ENCODE results near the gene GASK1A. TPM values are rescaled to one million over a fixed set of nuclear protein-coding genes. Genes with fewer than 3 reads are reported as not detected.
"Not testable (repeated sequence)": the region's sequence is repeated elsewhere in the genome, so short reads cannot be mapped to it uniquely, and the experiment has no call there.

GASK1A gene
- polyA plus RNA-seq, 2 of the 4 experiments (the other 2 are of a cell fraction): not detected

DNA sequence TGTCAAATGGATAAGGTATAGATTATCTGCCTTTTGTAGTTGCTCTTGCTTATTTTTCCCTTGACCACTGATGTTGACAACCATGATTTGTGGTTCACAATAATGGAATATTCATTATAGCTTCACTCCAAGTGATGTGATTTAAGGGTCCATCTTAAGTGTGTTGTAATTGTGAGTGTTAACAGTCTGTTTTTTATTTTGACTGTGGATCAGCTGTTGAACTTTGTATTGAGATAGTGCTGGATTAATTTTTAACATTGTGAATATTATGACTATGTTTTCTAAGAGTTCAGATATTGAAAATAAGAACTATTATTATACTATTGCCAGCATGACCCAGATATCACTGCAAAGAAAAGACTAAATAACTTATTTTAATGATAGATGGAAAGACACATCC lies 8.6 kb upstream of the GASK1A start (continued):
- TF ChIP-seq E2F6 (IDR thresholded peaks at IDR 0.05; ENCODE audit: borderline replicate concordance, low read depth) (no peak), RCOR1 (IDR thresholded peaks at IDR 0.05; ENCODE audit: low read depth, low read length) (no peak), RFX5 (IDR thresholded peaks at IDR 0.05) (no peak), TFCP2L1 (CRISPR knock-in tag; IDR thresholded peaks at IDR 0.05) (no peak)
- TF ChIP-seq, protein P1, sequence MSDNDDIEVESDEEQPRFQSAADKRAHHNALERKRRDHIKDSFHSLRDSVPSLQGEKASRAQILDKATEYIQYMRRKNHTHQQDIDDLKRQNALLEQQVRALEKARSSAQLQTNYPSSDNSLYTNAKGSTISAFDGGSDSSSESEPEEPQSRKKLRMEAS (IDR thresholded peaks at IDR 0.05): no peak

GRCh38 chr3:42970976-42971772 lies 7.9 kb upstream of the GASK1A start:
- Histone ChIP-seq H3K9me3 (peaks cover 3% of the 10 kb centered on the region; the same call in 1 of the 3 replicates), H3K4me3 (no peak overlapping the region), H3K4me2 (no peak overlapping the region), H3K27ac (no peak overlapping the region), H3K4me1 (no peaks in the 10 kb centered on the region)
- no peak for ATAC-seq
- no peak for FAIRE-seq
- ChIA-PET CTCF (interaction anchor here (1.6 kb wide), 1 partner anchor 9 kb away, joined by 7 read pairs; no protein-coding TSS in a partner anchor), POLR2A (no interaction called here)
- DNase-seq (ENCODE audit: low read depth in 1 of 2, low spot score in 1 of 2): no peak
- TF ChIP-seq EHF (CRISPR knock-in tag; IDR thresholded peaks at IDR 0.05) (no peak), FOSB (CRISPR knock-in tag; IDR thresholded peaks at IDR 0.05) (no peak), CHD4 (IDR thresholded peaks at IDR 0.05; ENCODE audit: borderline replicate concordance) (no peak), USF2 (IDR thresholded peaks at IDR 0.05) (no peak), ZFP36 (IDR thresholded peaks at IDR 0.05; ENCODE audit: borderline replicate concordance, partially characterized antibody) (no peak), NPAS2 (CRISPR knock-in tag; IDR thresholded peaks at IDR 0.05; ENCODE audit: borderline replicate concordance) (no peak), MYC (IDR thresholded peaks at IDR 0.05; ENCODE audit: borderline replicate concordance, low read length) (no peak), FOXS1 (CRISPR knock-in tag; IDR thresholded peaks at IDR 0.05) (no peak)
- WGBS (ENCODE audit: missing lambda C conversion rate): 15% methylated on average over 3 of the region's 3 CpGs

DNA sequence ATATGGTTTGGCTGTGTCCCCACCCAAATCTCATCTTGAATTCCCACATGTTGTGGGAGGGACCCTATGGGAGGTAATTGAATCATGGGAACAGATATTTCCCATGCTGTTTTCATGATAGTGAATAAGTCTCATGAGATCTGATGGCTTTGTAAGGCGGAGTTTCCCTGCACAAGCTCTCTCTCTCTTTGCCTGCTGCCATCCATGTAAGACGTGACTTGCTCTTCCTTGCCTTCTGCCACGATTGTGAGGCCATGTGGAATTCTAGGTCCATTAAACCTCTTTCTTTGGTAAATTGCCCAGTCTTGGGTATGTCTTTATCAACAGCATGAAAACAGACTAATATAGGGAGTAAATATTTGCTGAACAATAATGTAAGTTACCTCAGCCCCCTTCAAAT lies 4.2 kb upstream of the GASK1A start:
- FAIRE-seq; DNase-seq (ENCODE audit: low read depth in 1 of 2, low spot score in 1 of 2); CTCF ChIA-PET; H3K9me3 ChIP-seq; H3K27ac ChIP-seq; ATAC-seq; H3K4me3 ChIP-seq; H3K4me2 ChIP-seq; H3K4me1 ChIP-seq; POLR2A ChIA-PET: not testable (repeated sequence)
- WGBS (ENCODE audit: missing lambda C conversion rate): 2% methylated on average over 3 of the region's 3 CpGs

GRCh38 chr3:42975456-42975855 lies 3.7 kb upstream of the GASK1A start:
- ChIA-PET CTCF (interaction anchor here (0.9 kb wide), 1 partner anchor 14 kb away, joined by 3 read pairs; no protein-coding TSS in a partner anchor), POLR2A (no interaction called here)
- WGBS (ENCODE audit: missing lambda C conversion rate): 0% methylated on average over 2 of the region's 2 CpGs

More at GRCh38 chr3:42975456-42975855, 3.7 kb upstream of the GASK1A start:
- Histone ChIP-seq H3K27ac (no peak overlapping the region), H3K4me3 (no peak overlapping the region), H3K9me3 (peaks cover 5% of the 10 kb centered on the region; the same call in 1 of the 3 replicates), H3K4me2 (no peak overlapping the region), H3K4me1 (no peaks in the 10 kb centered on the region)
- FAIRE-seq: no peak
- DNase-seq (ENCODE audit: low read depth in 1 of 2, low spot score in 1 of 2): no peak
- no peak for ATAC-seq
- TF ChIP-seq FOSB (CRISPR knock-in tag; IDR thresholded peaks at IDR 0.05) (no peak), CTCF (IDR thresholded peaks at IDR 0.05) (no peak), KDM1A (IDR thresholded peaks at IDR 0.05; ENCODE audit: low read depth) (no peak), FOXS1 (CRISPR knock-in tag; IDR thresholded peaks at IDR 0.05) (no peak), ZFP36 (IDR thresholded peaks at IDR 0.05; ENCODE audit: borderline replicate concordance, partially characterized antibody) (no peak), TP53 (CRISPR knock-in tag; IDR thresholded peaks at IDR 0.05) (no peak), HOXB5 (CRISPR knock-in tag; IDR thresholded peaks at IDR 0.05) (no peak), RAD21 (conservative IDR thresholded peaks at IDR 0.05 in 1 of 2, IDR thresholded peaks at IDR 0.05 in 1 of 2) (no peak), USF2 (IDR thresholded peaks at IDR 0.05) (no peak), RCOR1 (IDR thresholded peaks at IDR 0.05; ENCODE audit: low read depth, low read length) (no peak), HEYL (CRISPR knock-in tag; IDR thresholded peaks at IDR 0.05) (no peak)

All from A549 (cell line).